ENCODE measurements around the gene LTF. TPM values are rescaled to one million over a fixed set of nuclear protein-coding genes. Genes with fewer than 3 reads are reported as not detected.
A peak's percentile ranks its signal among the peaks of the same experiment; 100 is the strongest.

Gene LTF
- total and polyA plus RNA-seq, 9 of the 15 experiments (the other 6 are each of a cell fraction or from before 2014, with no cell fraction given) = 0.07 TPM; not detected in 8

GRCh38 chr3:46505953-46506352, 41.2 kb upstream of the LTF start:
- Histone ChIP-seq H3K9me1 (ENCODE audit: control insufficient read depth, insufficient read depth, low read length) (no peaks in the 10 kb centered on the region), H2AFZ (ENCODE audit: low read depth, low read length) (peak overlapping the region; percentile 42), H3K9me3 (replicated peaks; ENCODE audit: control insufficient read depth, insufficient read depth, low read depth, low read length) (no peaks in the 10 kb centered on the region), H3K9ac (ENCODE audit: insufficient read depth in 1 of 2, low read depth in 2 of 2, low read length in 2 of 2) (0 out of 4 replicates have a peak overlapping the region, but pooled peaks of 1 of the 2 experiments have one; percentile 0), H3K4me1 (replicated peaks in 1 of 2; ENCODE audit: control insufficient read depth in 2 of 2, insufficient read depth in 2 of 2, low read length in 2 of 2) (peaks cover 43 to 71% of the 10 kb centered on the region in 2 experiments), H3K4me2 (ENCODE audit: insufficient read depth, low read length) (no peak overlapping the region), H3K4me3 (no peak overlapping the region), H3K27me3 (ENCODE audit: control insufficient read depth in 2 of 2, insufficient read depth in 2 of 2, low read length in 2 of 2) (no peaks in the 10 kb centered on the region; a peak in 1 of 5 replicates), H3K36me3 (ENCODE audit: control insufficient read depth, insufficient read depth, low read length) (no peaks in the 10 kb centered on the region), H4K20me1 (replicated peaks; ENCODE audit: control insufficient read depth, insufficient read depth, low read length) (no peaks in the 10 kb centered on the region), H3K27ac (ENCODE audit: extremely low read depth, low read depth, low read length) (no peak overlapping the region), H3K79me2 (ENCODE audit: control insufficient read depth, insufficient read depth, low read length) (no peaks in the 10 kb centered on the region)
- ATAC-seq (no peak), FAIRE-seq (no peak), DNase-seq (ENCODE audit: extremely low read depth in 1 of 4, low spot score in 3 of 4) (no peak)
- intact Hi-C loops (cut with micrococcal nuclease) (no loop called here), in situ Hi-C loops (cut with MboI) (no loop called here)
- WGBS (ENCODE audit: insufficient coverage, low coverage, missing lambda C conversion rate) = 71% methylated on average over 10 of the region's 10 CpGs
- no TSS peak for BruUV-seq (replicated peaks)
- ChIA-PET POLR2A (interaction anchor here (0.8 to 1.1 kb wide), 2 partner anchors 9 to 36 kb away, joined by 3 to 4 read pairs; no protein-coding TSS in a partner anchor), CTCF (ENCODE audit: low intra/inter-chr PET ratio) (no interaction called here)
- no peak for TF ChIP-seq RBFOX2 (IDR thresholded peaks at IDR 0.05; ENCODE audit: low read depth, low read length)
- TF ChIP-seq ZNF121 (CRISPR knock-in tag; conservative IDR thresholded peaks at IDR 0.05) = no peak
- TF ChIP-seq PRMT5 (CRISPR knock-in tag; IDR thresholded peaks at IDR 0.05) = no peak
- TF ChIP-seq, protein P1, sequence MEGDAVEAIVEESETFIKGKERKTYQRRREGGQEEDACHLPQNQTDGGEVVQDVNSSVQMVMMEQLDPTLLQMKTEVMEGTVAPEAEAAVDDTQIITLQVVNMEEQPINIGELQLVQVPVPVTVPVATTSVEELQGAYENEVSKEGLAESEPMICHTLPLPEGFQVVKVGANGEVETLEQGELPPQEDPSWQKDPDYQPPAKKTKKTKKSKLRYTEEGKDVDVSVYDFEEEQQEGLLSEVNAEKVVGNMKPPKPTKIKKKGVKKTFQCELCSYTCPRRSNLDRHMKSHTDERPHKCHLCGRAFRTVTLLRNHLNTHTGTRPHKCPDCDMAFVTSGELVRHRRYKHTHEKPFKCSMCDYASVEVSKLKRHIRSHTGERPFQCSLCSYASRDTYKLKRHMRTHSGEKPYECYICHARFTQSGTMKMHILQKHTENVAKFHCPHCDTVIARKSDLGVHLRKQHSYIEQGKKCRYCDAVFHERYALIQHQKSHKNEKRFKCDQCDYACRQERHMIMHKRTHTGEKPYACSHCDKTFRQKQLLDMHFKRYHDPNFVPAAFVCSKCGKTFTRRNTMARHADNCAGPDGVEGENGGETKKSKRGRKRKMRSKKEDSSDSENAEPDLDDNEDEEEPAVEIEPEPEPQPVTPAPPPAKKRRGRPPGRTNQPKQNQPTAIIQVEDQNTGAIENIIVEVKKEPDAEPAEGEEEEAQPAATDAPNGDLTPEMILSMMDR (IDR thresholded peaks at IDR 0.05 in 2 of 3, conservative IDR thresholded peaks at IDR 0.05 in 1 of 3; ENCODE audit: insufficient read depth in 2 of 3, low read depth in 1 of 3, low read length in 3 of 3) = no peak
- no peak for TF ChIP-seq ZNF175 (CRISPR knock-in tag; IDR thresholded peaks at IDR 0.05; ENCODE audit: low read depth)
- TF ChIP-seq, protein P2, sequence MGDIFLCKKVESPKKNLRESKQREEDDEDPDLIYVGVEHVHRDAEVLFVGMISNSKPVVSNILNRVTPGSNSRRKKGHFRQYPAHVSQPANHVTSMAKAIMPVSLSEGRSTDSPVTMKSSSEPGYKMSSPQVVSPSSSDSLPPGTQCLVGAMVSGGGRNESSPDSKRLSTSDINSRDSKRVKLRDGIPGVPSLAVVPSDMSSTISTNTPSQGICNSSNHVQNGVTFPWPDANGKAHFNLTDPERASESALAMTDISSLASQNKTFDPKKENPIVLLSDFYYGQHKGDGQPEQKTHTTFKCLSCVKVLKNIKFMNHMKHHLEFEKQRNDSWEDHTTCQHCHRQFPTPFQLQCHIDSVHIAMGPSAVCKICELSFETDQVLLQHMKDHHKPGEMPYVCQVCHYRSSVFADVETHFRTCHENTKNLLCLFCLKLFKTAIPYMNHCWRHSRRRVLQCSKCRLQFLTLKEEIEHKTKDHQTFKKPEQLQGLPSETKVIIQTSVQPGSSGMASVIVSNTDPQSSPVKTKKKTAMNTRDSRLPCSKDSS (IDR thresholded peaks at IDR 0.05; ENCODE audit: low read depth, partially characterized antibody) = no peak
- TF ChIP-seq, protein P3, sequence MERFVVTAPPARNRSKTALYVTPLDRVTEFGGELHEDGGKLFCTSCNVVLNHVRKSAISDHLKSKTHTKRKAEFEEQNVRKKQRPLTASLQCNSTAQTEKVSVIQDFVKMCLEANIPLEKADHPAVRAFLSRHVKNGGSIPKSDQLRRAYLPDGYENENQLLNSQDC (CRISPR knock-in tag; IDR thresholded peaks at IDR 0.05) = no peak
- TF ChIP-seq POLR2A (conservative IDR thresholded peaks at IDR 0.05) = no peak
- no peak for TF ChIP-seq HDAC3 (IDR thresholded peaks at IDR 0.05; ENCODE audit: borderline replicate concordance, partially characterized antibody)
- TF ChIP-seq, protein P4, sequence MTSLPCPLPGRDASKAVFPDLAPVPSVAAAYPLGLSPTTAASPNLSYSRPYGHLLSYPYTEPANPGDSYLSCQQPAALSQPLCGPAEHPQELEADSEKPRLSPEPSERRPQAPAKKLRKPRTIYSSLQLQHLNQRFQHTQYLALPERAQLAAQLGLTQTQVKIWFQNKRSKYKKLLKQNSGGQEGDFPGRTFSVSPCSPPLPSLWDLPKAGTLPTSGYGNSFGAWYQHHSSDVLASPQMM (CRISPR knock-in tag; IDR thresholded peaks at IDR 0.05) = no peak
- no peak for TF ChIP-seq PRPF4 (IDR thresholded peaks at IDR 0.05; ENCODE audit: insufficient read depth, low read depth, low read length, poor library complexity, severe bottlenecking)
- no peak for TF ChIP-seq U2AF2 (optimal IDR thresholded peaks at IDR 0.05; ENCODE audit: low read depth, low read length)
- no peak for TF ChIP-seq PPARD (CRISPR knock-in tag; IDR thresholded peaks at IDR 0.05)
- TF ChIP-seq NR4A1 (CRISPR knock-in tag; IDR thresholded peaks at IDR 0.05) = no peak
- TF ChIP-seq NR4A1 (tag; IDR thresholded peaks at IDR 0.05) = no peak
- no peak for TF ChIP-seq SPI1 (IDR thresholded peaks at IDR 0.05; ENCODE audit: borderline replicate concordance, low read depth, low read length)

Measured in K562 (cell line).